ENCODE measurements around the gene FZR1. TPM values are rescaled to one million over a fixed set of nuclear protein-coding genes. Genes with fewer than 3 reads are reported as not detected.
A peak's percentile ranks its signal among the peaks of the same experiment; 100 is the strongest.

The FZR1 gene
- total and polyA plus RNA-seq, 2 of the 13 experiments (the other 11 are each of a cell fraction or from before 2014, with no cell fraction given) = 29.0 to 30.8 TPM

GRCh38 chr19:3496392-3497273, 9.5 kb upstream of the FZR1 start (continued):
- TF ChIP-seq, protein P1, sequence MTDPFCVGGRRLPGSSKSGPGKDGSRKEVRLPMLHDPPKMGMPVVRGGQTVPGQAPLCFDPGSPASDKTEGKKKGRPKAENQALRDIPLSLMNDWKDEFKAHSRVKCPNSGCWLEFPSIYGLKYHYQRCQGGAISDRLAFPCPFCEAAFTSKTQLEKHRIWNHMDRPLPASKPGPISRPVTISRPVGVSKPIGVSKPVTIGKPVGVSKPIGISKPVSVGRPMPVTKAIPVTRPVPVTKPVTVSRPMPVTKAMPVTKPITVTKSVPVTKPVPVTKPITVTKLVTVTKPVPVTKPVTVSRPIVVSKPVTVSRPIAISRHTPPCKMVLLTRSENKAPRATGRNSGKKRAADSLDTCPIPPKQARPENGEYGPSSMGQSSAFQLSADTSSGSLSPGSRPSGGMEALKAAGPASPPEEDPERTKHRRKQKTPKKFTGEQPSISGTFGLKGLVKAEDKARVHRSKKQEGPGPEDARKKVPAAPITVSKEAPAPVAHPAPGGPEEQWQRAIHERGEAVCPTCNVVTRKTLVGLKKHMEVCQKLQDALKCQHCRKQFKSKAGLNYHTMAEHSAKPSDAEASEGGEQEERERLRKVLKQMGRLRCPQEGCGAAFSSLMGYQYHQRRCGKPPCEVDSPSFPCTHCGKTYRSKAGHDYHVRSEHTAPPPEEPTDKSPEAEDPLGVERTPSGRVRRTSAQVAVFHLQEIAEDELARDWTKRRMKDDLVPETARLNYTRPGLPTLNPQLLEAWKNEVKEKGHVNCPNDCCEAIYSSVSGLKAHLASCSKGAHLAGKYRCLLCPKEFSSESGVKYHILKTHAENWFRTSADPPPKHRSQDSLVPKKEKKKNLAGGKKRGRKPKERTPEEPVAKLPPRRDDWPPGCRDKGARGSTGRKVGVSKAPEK (CRISPR knock-in tag; IDR thresholded peaks at IDR 0.05; ENCODE audit: borderline replicate concordance) = no peak
- TF ChIP-seq SATB2 (CRISPR knock-in tag; IDR thresholded peaks at IDR 0.05) (no peak), SMYD3 (CRISPR knock-in tag; IDR thresholded peaks at IDR 0.05) (no peak), ZNF737 (CRISPR knock-in tag; IDR thresholded peaks at IDR 0.05; ENCODE audit: borderline replicate concordance) (no peak), ZNF350 (CRISPR knock-in tag; IDR thresholded peaks at IDR 0.05; ENCODE audit: borderline replicate concordance, low read depth) (no peak), ZNF331 (CRISPR knock-in tag; IDR thresholded peaks at IDR 0.05) (no peak), ZNF768 (CRISPR knock-in tag; IDR thresholded peaks at IDR 0.05) (peak; percentile 92)

GRCh38 chr19:3497757-3498520, 8.2 kb upstream of the FZR1 start:
- Histone ChIP-seq H3K4me1 (ENCODE audit: insufficient read depth, low read length) (peaks cover 43% of the 10 kb centered on the region), H3K27me3 (ENCODE audit: control insufficient read depth in 1 of 2, insufficient read depth in 2 of 2, low read length in 2 of 2) (no peaks in the 10 kb centered on the region; a peak in 2 of 5 replicates), H3K4me2 (ENCODE audit: low read depth, low read length) (peak overlapping the region; percentile 70), H3K4me3 (replicated peaks in 1 of 3; ENCODE audit: insufficient read depth in 1 of 3, low read depth in 2 of 3, low read length in 3 of 3) (peak overlapping the region in 1 of 3 experiments; percentile 33; a peak in 1 of 6 replicates), H4K20me1 (ENCODE audit: insufficient read depth, low read length) (no peaks in the 10 kb centered on the region), H2AFZ (ENCODE audit: low read length) (no peak overlapping the region), H3K9ac (ENCODE audit: insufficient read depth, low read depth, low read length) (no peak overlapping the region), H3K27ac (ENCODE audit: extremely low read length, insufficient read depth, low read length) (peak overlapping the region; percentile 23), H3K79me2 (ENCODE audit: insufficient read depth, low read length) (peaks cover 27% of the 10 kb centered on the region), H3K36me3 (replicated peaks in 1 of 2; ENCODE audit: control insufficient read depth in 1 of 2, insufficient read depth in 2 of 2, low read length in 2 of 2) (peaks cover 7 to 39% of the 10 kb centered on the region in 2 experiments; a peak in 4 of 5 replicates), H3K9me3 (ENCODE audit: low read length) (no peaks in the 10 kb centered on the region)
- POLR2A ChIA-PET = no interaction called here
- ATAC-seq (no peak), DNase-seq (ENCODE audit: low spot score) (peak; percentile 37), FAIRE-seq (peak; percentile 23)
- no TSS peak for BruUV-seq (replicated peaks)
- in situ Hi-C loops (cut with HindIII; ENCODE audit: extremely low pct_ligation_motif_present, low pct_unique_long_range_greater_than_20kb) = no loop called here
- CTCF ChIA-PET (ENCODE audit: low intra/inter-chr PET ratio, low total read pairs) = no interaction called here
- 74% methylated on average over 5 of the region's 5 CpGs for WGBS (ENCODE audit: low lambda C conversion rate)
- intact Hi-C loops (cut with micrococcal nuclease; ENCODE audit: unreplicated experiment) = no loop called here
- no peak for TF ChIP-seq ARID2 (CRISPR knock-in tag; IDR thresholded peaks at IDR 0.05; ENCODE audit: borderline replicate concordance)
- no peak for TF ChIP-seq HNF1A (IDR thresholded peaks at IDR 0.05; ENCODE audit: low read depth)
- peak; percentile 40; the same call in 1 of the 2 replicates for TF ChIP-seq HNF1A (CRISPR knock-in tag; IDR thresholded peaks at IDR 0.05; ENCODE audit: borderline replicate concordance)
- no peak for TF ChIP-seq ATF3 (CRISPR knock-in tag; IDR thresholded peaks at IDR 0.05)
- TF ChIP-seq ZBTB21 (CRISPR knock-in tag; IDR thresholded peaks at IDR 0.05) = no peak
- peak; percentile 67 for TF ChIP-seq ZFX (CRISPR knock-in tag; IDR thresholded peaks at IDR 0.05; ENCODE audit: low read depth)

Measured in HepG2 (cell line).